ENCODE data around the gene PGS1. TPM values are rescaled to one million over a fixed set of nuclear protein-coding genes. Genes with fewer than 3 reads are reported as not detected.

The PGS1 gene
- total RNA-seq, 1 donor from 2014 or later: 25.8 TPM

DNA sequence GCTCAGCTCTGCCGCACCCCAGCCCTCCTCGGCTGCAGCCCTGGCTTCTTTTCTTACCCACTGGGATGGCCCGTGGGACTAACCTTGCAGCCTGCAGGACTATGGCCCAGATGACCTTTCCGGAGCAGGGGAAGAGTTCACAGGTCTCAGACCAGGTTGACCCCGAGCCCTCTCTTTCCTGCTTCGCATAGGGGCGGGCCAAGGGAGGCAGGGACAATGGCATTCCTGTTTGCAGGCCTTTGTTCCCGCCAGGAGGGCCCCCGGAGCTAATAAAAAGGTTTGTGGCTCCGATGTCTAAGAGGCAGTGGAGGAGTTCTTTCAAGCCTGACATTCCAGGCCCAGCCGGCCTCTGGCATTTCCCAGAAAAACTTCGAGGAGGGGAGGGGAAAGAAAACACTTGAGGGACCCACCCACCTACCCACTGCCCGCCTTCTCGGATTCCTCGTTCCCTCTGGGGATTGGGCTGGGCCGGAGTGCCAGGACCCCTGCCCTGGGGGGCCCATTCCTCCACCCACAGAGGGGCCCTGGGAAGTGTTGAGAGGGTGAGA lies 12.8 kb upstream of the PGS1 start:
- peaks cover 10% of the 10 kb centered on the region for H3K27me3 ChIP-seq (ENCODE audit: control insufficient read depth, insufficient read depth, low read length)
- no peak overlapping the region for H3K4me3 ChIP-seq (ENCODE audit: low read depth, low read length)
- TF ChIP-seq, protein P1, sequence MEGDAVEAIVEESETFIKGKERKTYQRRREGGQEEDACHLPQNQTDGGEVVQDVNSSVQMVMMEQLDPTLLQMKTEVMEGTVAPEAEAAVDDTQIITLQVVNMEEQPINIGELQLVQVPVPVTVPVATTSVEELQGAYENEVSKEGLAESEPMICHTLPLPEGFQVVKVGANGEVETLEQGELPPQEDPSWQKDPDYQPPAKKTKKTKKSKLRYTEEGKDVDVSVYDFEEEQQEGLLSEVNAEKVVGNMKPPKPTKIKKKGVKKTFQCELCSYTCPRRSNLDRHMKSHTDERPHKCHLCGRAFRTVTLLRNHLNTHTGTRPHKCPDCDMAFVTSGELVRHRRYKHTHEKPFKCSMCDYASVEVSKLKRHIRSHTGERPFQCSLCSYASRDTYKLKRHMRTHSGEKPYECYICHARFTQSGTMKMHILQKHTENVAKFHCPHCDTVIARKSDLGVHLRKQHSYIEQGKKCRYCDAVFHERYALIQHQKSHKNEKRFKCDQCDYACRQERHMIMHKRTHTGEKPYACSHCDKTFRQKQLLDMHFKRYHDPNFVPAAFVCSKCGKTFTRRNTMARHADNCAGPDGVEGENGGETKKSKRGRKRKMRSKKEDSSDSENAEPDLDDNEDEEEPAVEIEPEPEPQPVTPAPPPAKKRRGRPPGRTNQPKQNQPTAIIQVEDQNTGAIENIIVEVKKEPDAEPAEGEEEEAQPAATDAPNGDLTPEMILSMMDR (IDR thresholded peaks at IDR 0.05; ENCODE audit: insufficient read depth, low read length, severe bottlenecking): no peak
- FAIRE-seq: no peak
- no peak for DNase-seq (ENCODE audit: low read depth)
- H3K36me3 ChIP-seq (ENCODE audit: control insufficient read depth, insufficient read depth, low read length): no peaks in the 10 kb centered on the region

DNA sequence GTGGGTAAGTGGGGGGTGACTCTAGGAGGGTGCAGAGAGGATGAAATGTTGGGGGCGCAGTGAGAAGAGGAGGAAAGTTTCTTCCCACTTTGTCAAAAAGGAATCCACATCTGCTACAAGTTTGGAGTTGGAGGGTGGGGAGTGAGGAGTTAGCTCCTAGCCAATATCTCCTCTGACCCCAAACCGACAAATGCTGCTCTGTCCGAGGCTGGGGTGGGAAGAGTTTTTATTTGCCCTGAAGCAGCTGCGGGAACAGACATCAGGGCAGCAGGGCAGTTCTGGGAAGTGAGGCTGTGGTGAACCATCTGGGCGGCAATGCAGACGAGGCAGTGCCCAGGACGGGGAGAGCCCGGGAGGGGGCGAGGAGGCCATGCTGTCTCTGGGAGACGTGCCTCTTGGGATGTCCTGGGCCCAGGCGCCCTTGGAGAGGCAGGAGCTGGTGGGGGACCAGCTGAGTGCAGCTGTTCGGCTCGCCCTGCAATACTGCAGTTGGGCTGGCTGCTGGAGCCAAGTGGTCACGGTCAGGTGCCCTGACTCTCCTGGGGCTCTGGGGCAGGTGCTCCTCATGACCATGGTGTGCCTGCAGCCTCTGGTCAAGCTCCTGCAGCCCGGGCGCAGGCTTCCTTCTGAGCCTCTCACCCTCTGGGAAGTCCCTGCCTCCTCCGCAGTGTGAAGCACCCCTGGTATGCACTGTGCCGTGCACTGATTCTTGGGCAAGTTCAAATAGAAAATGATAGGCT lies 12.2 kb upstream of the PGS1 start:
- Histone ChIP-seq H3K27me3 (ENCODE audit: control insufficient read depth, insufficient read depth, low read length) (peaks cover 10% of the 10 kb centered on the region), H3K4me3 (ENCODE audit: low read depth, low read length) (no peak overlapping the region), H3K36me3 (ENCODE audit: control insufficient read depth, insufficient read depth, low read length) (no peaks in the 10 kb centered on the region)
- FAIRE-seq (no peak), DNase-seq (ENCODE audit: low read depth) (no peak)
- TF ChIP-seq, protein P1 (IDR thresholded peaks at IDR 0.05; ENCODE audit: insufficient read depth, low read length, severe bottlenecking): no peak

DNA sequence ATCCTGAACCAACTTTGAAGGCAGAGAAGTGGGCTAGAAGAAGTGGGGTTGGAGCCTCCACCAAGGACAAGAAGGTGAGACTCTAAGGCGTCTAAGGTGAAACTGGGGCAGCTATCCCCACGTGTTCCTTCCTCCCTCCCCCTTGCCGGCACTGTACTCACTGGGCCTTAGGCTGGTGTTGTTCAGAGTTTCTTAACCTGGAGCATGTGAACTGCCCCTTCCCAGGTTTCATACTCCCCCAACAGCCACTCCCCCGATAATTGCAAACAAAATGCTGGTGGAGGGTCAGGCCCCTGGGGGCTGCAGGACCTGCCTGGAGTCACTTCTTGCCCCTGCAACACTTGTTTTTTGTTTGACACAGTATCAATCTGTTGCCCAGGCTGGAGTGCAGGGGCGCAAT lies 11.3 kb upstream of the PGS1 start:
- TF ChIP-seq, protein P1 (IDR thresholded peaks at IDR 0.05; ENCODE audit: insufficient read depth, low read length, severe bottlenecking): no peak

DNA sequence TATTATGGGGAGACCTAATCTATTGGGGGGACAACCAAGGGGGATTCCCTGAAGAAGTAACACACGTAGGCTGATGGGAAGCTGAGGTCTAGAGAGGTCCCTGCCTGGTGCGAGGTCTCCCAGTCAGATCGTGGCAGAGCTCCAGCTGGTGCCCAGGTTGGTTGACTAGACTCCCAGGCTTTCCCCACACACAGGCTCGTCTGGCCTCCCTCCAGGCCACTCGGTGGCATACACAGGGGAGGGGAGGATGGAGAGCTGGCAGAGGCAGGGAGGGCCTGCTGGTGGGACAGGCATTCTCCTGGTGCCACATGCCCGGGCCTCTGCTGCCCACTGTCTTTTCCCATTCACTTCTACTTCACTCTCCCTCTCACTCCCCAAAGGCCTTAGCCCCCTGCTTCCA lies 10.1 kb upstream of the PGS1 start:
- no peaks in the 10 kb centered on the region for H3K36me3 ChIP-seq (ENCODE audit: control insufficient read depth, insufficient read depth, low read length)
- TF ChIP-seq, protein P1 (IDR thresholded peaks at IDR 0.05; ENCODE audit: insufficient read depth, low read length, severe bottlenecking): no peak
- DNase-seq (ENCODE audit: low read depth) (no peak), FAIRE-seq (peak; percentile 13)
- H3K27me3 ChIP-seq (ENCODE audit: control insufficient read depth, insufficient read depth, low read length): peaks cover 5% of the 10 kb centered on the region
- H3K4me3 ChIP-seq (ENCODE audit: low read depth, low read length): no peak overlapping the region

More for the DNA sequence above, 11.3 kb upstream of the PGS1 start:
- peaks cover 8% of the 10 kb centered on the region for H3K27me3 ChIP-seq (ENCODE audit: control insufficient read depth, insufficient read depth, low read length)
- FAIRE-seq (no peak), DNase-seq (ENCODE audit: low read depth) (no peak)
- H3K4me3 ChIP-seq (ENCODE audit: low read depth, low read length): no peak overlapping the region
- no peaks in the 10 kb centered on the region for H3K36me3 ChIP-seq (ENCODE audit: control insufficient read depth, insufficient read depth, low read length)

DNA sequence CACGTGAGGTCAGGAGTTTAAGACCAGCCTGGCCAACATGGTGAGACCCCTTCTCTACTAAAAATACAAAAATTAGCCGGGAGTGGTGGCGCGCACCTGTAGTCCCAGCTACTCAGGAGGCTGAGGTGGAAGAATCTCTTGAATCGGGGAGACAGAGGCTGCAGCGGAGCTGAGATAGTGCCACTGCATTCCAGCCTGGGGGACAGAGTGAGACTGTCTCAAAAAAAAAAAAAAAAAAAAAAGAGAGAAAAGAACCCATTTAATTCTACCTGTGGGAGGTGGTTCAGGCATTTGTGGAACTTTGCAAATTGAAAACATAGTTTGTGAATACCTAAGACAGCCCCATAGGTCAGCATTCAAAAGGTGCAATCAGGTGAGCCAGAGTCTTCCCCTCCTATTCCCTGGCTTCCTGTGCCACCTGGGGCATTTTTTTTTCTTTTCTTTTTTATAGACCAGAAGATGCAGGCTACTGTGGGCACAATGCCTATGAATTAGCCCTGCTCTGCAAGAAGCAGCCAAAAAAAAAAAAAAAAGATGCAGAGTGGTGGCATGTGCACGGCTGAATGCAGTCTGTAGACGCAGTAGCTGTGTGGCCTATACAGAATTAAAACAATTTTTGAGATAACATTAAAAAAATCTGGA lies 9.5 kb upstream of the PGS1 start:
- TF ChIP-seq, protein P1 (IDR thresholded peaks at IDR 0.05; ENCODE audit: insufficient read depth, low read length, severe bottlenecking): no peak
- DNase-seq (ENCODE audit: low read depth): no peak
- no peak for FAIRE-seq
- H3K4me3 ChIP-seq (ENCODE audit: low read depth, low read length): no peak overlapping the region
- peaks cover 5% of the 10 kb centered on the region for H3K27me3 ChIP-seq (ENCODE audit: control insufficient read depth, insufficient read depth, low read length)
- no peaks in the 10 kb centered on the region for H3K36me3 ChIP-seq (ENCODE audit: control insufficient read depth, insufficient read depth, low read length)
